Stomach (tissue), 9 donors: ENCODE data around the gene TM9SF2. TPM values are rescaled to one million over a fixed set of nuclear protein-coding genes. Genes with fewer than 3 reads are reported as not detected.
"Not testable (repeated sequence)": the region's sequence is repeated elsewhere in the genome, so short reads cannot be mapped to it uniquely, and the experiment has no call there.

ENCODE experiments used
- DNase-seq, 2 donors: peaks; one replicate each; pipeline versions ENCODE4 v3.0.0 to v3.0.0-alpha.2; 2013 to 2019
- H3K27ac ChIP-seq, 5 donors: fragments of 200-600 bp in 4 of 5; sonication (generic) in 4 of 5; one replicate each; pipeline ENCODE4 v1.5.1; 2013 to 2019; ENCODE audit warnings: mild to moderate bottlenecking in 1 of 5, moderate library complexity in 1 of 5
- H3K27me3 ChIP-seq, 3 donors: fragments of 200-600 bp; sonication (generic); one replicate each; pipeline ENCODE4 v1.5.1; 2017 to 2019; ENCODE audit warnings: mixed run types in 1 of 3
- H3K36me3 ChIP-seq, 4 donors: fragments of 200-600 bp; sonication (generic); 1 replicate in 3 of 4; 2 replicates in 1 of 4; pipeline ENCODE4 v1.5.1; 2016 to 2019
- H3K4me1 ChIP-seq, 4 donors: fragments of 200-600 bp; sonication (generic); one replicate each; pipeline ENCODE4 v1.5.1; 2016 to 2019
- H3K4me3 ChIP-seq, 4 donors: fragments of 200-600 bp; sonication (generic) in 3 of 4; one replicate each; pipeline ENCODE4 v1.5.1; 2016 to 2019; ENCODE audit warnings: mild to moderate bottlenecking in 1 of 4
- H3K9me3 ChIP-seq, 4 donors: fragments of 200-600 bp; sonication (generic); one replicate each; pipeline ENCODE4 v1.5.1; 2016 to 2019
- CTCF ChIP-seq, 7 experiments: fragments of 450-650 bp in 4 of 7; fragments of 200-600 bp in 3 of 7; sonication (generic) in 3 of 7; IDR thresholded peaks; one replicate each; pipeline ENCODE4 v1.5.1; 2016 to 2019; ENCODE audit warnings: antibody characterized with exemption in 7 of 7, control low read depth in 2 of 7, mild to moderate bottlenecking in 1 of 7
- EP300 ChIP-seq: sonication (generic); formaldehyde crosslinking; IDR thresholded peaks from one replicate; pipeline ENCODE4 v1.6.1; 2017; ENCODE audit warnings: antibody characterized with exemption
- POLR2A ChIP-seq, 4 donors: fragments of 450-650 bp; IDR thresholded peaks; one replicate each; pipeline ENCODE4 v1.6.1; 2016; ENCODE audit warnings: antibody characterized with exemption in 4 of 4, control low read depth in 2 of 4, mild to moderate bottlenecking in 1 of 4, moderate library complexity in 1 of 4
- POLR2AphosphoS5 ChIP-seq, 3 donors: sonication (generic); formaldehyde crosslinking; IDR thresholded peaks; one replicate each; pipeline ENCODE4 v1.6.1; 2016; ENCODE audit warnings: antibody characterized with exemption in 3 of 3
- WGBS, 5 donors: extraction: QIAGEN DNeasy Blood & Tissue Kit in 3 of 5; methylation state at CpG; one replicate each; pipeline versions ENCODE4 v1.1.5 to v1.1.7; 2013 to 2018; 5-methylcytosine and 5-hydroxymethylcytosine counted together
- intact Hi-C: fragments of 100-400 bp; cut with DNase I; formaldehyde crosslinking; loops from one replicate; pipeline ENCODE4 v1.15.1; 2023; ENCODE audit warnings: low total_unique reads
- polyA plus RNA-seq, 3 donors: library from polyadenylated mRNA; stranded (reverse); fragments of 200-250 nt; gene quantifications; one replicate each; pipeline ENCODE4 v1.2.3, GENCODE V29; 2013
- total RNA-seq, 5 donors: library from RNA; depleted of rRNA; stranded (reverse); fragments of >200 nt; gene quantifications; one replicate each; pipeline versions ENCODE4 v1.1.0 to v1.2.3, GENCODE V29; 2014 to 2016
- donor health status: healthy with polysubstance abuse.
- donor health status: Bipolar disorder and iron deficiency.
- donor health status: healthy.

The TM9SF2 gene
- total and polyA plus RNA-seq, 8 donors = 18.1 to 268 (median 36.0) TPM

GRCh38 chr13:99484473-99484872, 16.8 kb upstream of the TM9SF2 start:
- H3K27ac ChIP-seq = no peak overlapping the region
- no peak for DNase-seq
- H3K36me3 ChIP-seq = no peaks in the 10 kb centered on the region
- no peak for TF ChIP-seq POLR2A (IDR thresholded peaks at IDR 0.05)
- peak in 2 of 3 donors; percentile 42 to 65 for TF ChIP-seq POLR2AphosphoS5 (IDR thresholded peaks at IDR 0.05)
- intact Hi-C loops = no loop called here
- H3K27me3 ChIP-seq = no peaks in the 10 kb centered on the region
- H3K4me3 ChIP-seq = no peak overlapping the region
- H3K4me1 ChIP-seq = peaks cover 0 to 34% (median 2%) of the 10 kb centered on the region in 4 donors
- no peaks in the 10 kb centered on the region for H3K9me3 ChIP-seq
- WGBS, 5 donors = 9 to 49% (median 16%) methylated on average over 4 of the region's 4 CpGs

GRCh38 chr13:99486996-99487395, 14.3 kb upstream of the TM9SF2 start:
- intact Hi-C loops = no loop called here
- no peak overlapping the region for H3K4me3 ChIP-seq
- no peaks in the 10 kb centered on the region for H3K9me3 ChIP-seq
- no peak for TF ChIP-seq EP300
- no peak for TF ChIP-seq POLR2AphosphoS5 (IDR thresholded peaks at IDR 0.05)
- TF ChIP-seq POLR2A (IDR thresholded peaks at IDR 0.05) = no peak
- TF ChIP-seq CTCF (IDR thresholded peaks at IDR 0.05) = no peak
- no peak overlapping the region for H3K27ac ChIP-seq
- H3K36me3 ChIP-seq = no peaks in the 10 kb centered on the region
- WGBS, 5 donors = 84 to 97% (median 94%) methylated on average over 3 of the region's 3 CpGs
- H3K4me1 ChIP-seq = peaks cover 0 to 24% (median 0%) of the 10 kb centered on the region in 4 donors
- no peaks in the 10 kb centered on the region for H3K27me3 ChIP-seq
- DNase-seq = no peak

- H3K9me3 ChIP-seq = no peaks in the 10 kb centered on the region
- H3K4me1 ChIP-seq = peaks cover 0 to 16% (median 0%) of the 10 kb centered on the region in 4 donors
- no peak overlapping the region for H3K4me3 ChIP-seq
- WGBS, 5 donors = 81 to 99% (median 89%) methylated on average over 3 of the region's 3 CpGs
- TF ChIP-seq POLR2AphosphoS5 (IDR thresholded peaks at IDR 0.05) (no peak), EP300 (no peak), CTCF (IDR thresholded peaks at IDR 0.05) (no peak), POLR2A (IDR thresholded peaks at IDR 0.05) (no peak)
- H3K27me3 ChIP-seq = no peaks in the 10 kb centered on the region
- H3K36me3 ChIP-seq = no peaks in the 10 kb centered on the region
- DNase-seq = no peak
- intact Hi-C loops = no loop called here
- no peak overlapping the region for H3K27ac ChIP-seq
Measured at GRCh38 chr13:99489028-99489427, 12.2 kb upstream of the TM9SF2 start.

GRCh38 chr13:99491750-99492149, 9.5 kb upstream of the TM9SF2 start:
- intact Hi-C loops, DNase-seq, H3K36me3 ChIP-seq, H3K4me3 ChIP-seq, H3K27ac ChIP-seq, H3K27me3 ChIP-seq, H3K9me3 ChIP-seq: not testable (repeated sequence)
- peaks cover 0 to 17% (median 13%) of the 10 kb centered on the region in 4 donors for H3K4me1 ChIP-seq
- WGBS, 5 donors = 89 to 100% (median 96%) methylated on average over 3 of the region's 3 CpGs

GRCh38 chr13:99495466-99496183, 5.6 kb upstream of the TM9SF2 start:
- Histone ChIP-seq H3K36me3 (no peaks in the 10 kb centered on the region), H3K27ac (peak overlapping the region; percentile 50 to 93 (median 89)), H3K27me3 (no peaks in the 10 kb centered on the region), H3K4me3 (peak overlapping the region; percentile 33 to 45 (median 44)), H3K4me1 (peaks cover 28 to 49% (median 33%) of the 10 kb centered on the region in 4 donors), H3K9me3 (no peaks in the 10 kb centered on the region)
- no peak for DNase-seq
- WGBS, 5 donors = 61 to 75% (median 65%) methylated on average over 8 of the region's 8 CpGs
- no peak for TF ChIP-seq POLR2A (IDR thresholded peaks at IDR 0.05)
- intact Hi-C loops = no loop called here
